ENCODE measurements around the gene SWAP70. TPM values are rescaled to one million over a fixed set of nuclear protein-coding genes. Genes with fewer than 3 reads are reported as not detected.

Gene SWAP70
- total and polyA plus RNA-seq, 2 donors (not counting 1 experiment from before 2014, with no cell fraction given) = 45.1 to 74.4 TPM

GRCh38 chr11:9629064-9629463, 34.8 kb upstream of the SWAP70 start:
- no peaks in the 10 kb centered on the region for H3K36me3 ChIP-seq (ENCODE audit: control insufficient read depth, insufficient read depth, low read length)
- H3K79me2 ChIP-seq (ENCODE audit: control insufficient read depth, insufficient read depth, low read length) = no peaks in the 10 kb centered on the region
- no peak overlapping the region for H3K4me2 ChIP-seq (ENCODE audit: extremely low read depth, insufficient read depth, low read length)
- H2AFZ ChIP-seq (ENCODE audit: low read length) = no peak overlapping the region
- H3K27ac ChIP-seq (ENCODE audit: insufficient read depth, low read length) = no peak overlapping the region
- no peaks in the 10 kb centered on the region for H3K9me3 ChIP-seq (ENCODE audit: control insufficient read depth, insufficient read depth, low read depth, low read length)
- no peak for TF ChIP-seq EZH2 (IDR thresholded peaks at IDR 0.05; ENCODE audit: low read length, missing control alignments)
- TF ChIP-seq, protein P1, sequence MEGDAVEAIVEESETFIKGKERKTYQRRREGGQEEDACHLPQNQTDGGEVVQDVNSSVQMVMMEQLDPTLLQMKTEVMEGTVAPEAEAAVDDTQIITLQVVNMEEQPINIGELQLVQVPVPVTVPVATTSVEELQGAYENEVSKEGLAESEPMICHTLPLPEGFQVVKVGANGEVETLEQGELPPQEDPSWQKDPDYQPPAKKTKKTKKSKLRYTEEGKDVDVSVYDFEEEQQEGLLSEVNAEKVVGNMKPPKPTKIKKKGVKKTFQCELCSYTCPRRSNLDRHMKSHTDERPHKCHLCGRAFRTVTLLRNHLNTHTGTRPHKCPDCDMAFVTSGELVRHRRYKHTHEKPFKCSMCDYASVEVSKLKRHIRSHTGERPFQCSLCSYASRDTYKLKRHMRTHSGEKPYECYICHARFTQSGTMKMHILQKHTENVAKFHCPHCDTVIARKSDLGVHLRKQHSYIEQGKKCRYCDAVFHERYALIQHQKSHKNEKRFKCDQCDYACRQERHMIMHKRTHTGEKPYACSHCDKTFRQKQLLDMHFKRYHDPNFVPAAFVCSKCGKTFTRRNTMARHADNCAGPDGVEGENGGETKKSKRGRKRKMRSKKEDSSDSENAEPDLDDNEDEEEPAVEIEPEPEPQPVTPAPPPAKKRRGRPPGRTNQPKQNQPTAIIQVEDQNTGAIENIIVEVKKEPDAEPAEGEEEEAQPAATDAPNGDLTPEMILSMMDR (conservative IDR thresholded peaks at IDR 0.05 in 1 of 2, IDR thresholded peaks at IDR 0.05 in 1 of 2; ENCODE audit: low read depth in 1 of 2, low read length in 2 of 2) = no peak
- H3K4me3 ChIP-seq (replicated peaks in 1 of 4; ENCODE audit: control extremely low read depth in 1 of 4, insufficient read depth in 1 of 4, low read depth in 3 of 4, low read length in 4 of 4) = no peak overlapping the region
- no peaks in the 10 kb centered on the region for H3K4me1 ChIP-seq (ENCODE audit: control insufficient read depth, extremely low read depth, insufficient read depth, low read length)
- no peak for DNase-seq (ENCODE audit: low read depth in 2 of 2)
- no peaks in the 10 kb centered on the region for H3K27me3 ChIP-seq (ENCODE audit: control insufficient read depth, insufficient read depth, low read length)
- H4K20me1 ChIP-seq (ENCODE audit: control insufficient read depth, extremely low read depth, insufficient read depth, low read length) = no peaks in the 10 kb centered on the region
- H3K9ac ChIP-seq (ENCODE audit: insufficient read depth, low read length) = no peak overlapping the region

DNA sequence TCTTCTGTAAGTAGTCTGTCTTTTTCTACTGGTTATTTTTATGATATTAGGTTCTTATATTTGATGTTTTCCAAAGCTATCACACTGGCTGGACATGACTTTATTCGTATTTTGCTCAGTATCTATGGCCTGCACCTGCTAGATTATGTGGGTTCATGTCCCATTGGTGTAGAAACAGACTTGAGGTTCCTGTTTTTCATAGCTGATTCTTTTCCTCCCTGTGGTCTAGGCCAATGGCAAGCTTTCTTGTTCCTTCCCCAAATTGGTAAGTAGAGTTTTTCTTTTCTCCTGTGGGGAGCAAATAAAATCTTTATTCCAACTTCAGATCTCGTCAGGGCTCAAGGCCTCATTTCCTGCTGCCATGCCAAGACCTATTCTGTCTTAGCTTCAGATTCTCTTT, 30.2 kb upstream of the SWAP70 start:
- H2AFZ ChIP-seq (ENCODE audit: low read length) = no peak overlapping the region
- no peak overlapping the region for H3K27ac ChIP-seq (ENCODE audit: insufficient read depth, low read length)
- no peaks in the 10 kb centered on the region for H3K9me3 ChIP-seq (ENCODE audit: control insufficient read depth, insufficient read depth, low read depth, low read length)
- H3K9ac ChIP-seq (ENCODE audit: insufficient read depth, low read length) = no peak overlapping the region
- no peaks in the 10 kb centered on the region for H3K36me3 ChIP-seq (ENCODE audit: control insufficient read depth, insufficient read depth, low read length)
- no peaks in the 10 kb centered on the region for H3K27me3 ChIP-seq (ENCODE audit: control insufficient read depth, insufficient read depth, low read length)
- TF ChIP-seq, protein P1 (conservative IDR thresholded peaks at IDR 0.05 in 1 of 2, IDR thresholded peaks at IDR 0.05 in 1 of 2; ENCODE audit: low read depth in 1 of 2, low read length in 2 of 2) = no peak
- no peak for TF ChIP-seq EZH2 (IDR thresholded peaks at IDR 0.05; ENCODE audit: low read length, missing control alignments)
- H3K4me1 ChIP-seq (ENCODE audit: control insufficient read depth, extremely low read depth, insufficient read depth, low read length) = no peaks in the 10 kb centered on the region
- no peak overlapping the region for H3K4me2 ChIP-seq (ENCODE audit: extremely low read depth, insufficient read depth, low read length)
- no peaks in the 10 kb centered on the region for H3K79me2 ChIP-seq (ENCODE audit: control insufficient read depth, insufficient read depth, low read length)
- DNase-seq (ENCODE audit: low read depth in 2 of 2) = no peak
- no peak overlapping the region for H3K4me3 ChIP-seq (replicated peaks in 1 of 4; ENCODE audit: control extremely low read depth in 1 of 4, insufficient read depth in 1 of 4, low read depth in 3 of 4, low read length in 4 of 4)
- no peaks in the 10 kb centered on the region for H4K20me1 ChIP-seq (ENCODE audit: control insufficient read depth, extremely low read depth, insufficient read depth, low read length)

DNA sequence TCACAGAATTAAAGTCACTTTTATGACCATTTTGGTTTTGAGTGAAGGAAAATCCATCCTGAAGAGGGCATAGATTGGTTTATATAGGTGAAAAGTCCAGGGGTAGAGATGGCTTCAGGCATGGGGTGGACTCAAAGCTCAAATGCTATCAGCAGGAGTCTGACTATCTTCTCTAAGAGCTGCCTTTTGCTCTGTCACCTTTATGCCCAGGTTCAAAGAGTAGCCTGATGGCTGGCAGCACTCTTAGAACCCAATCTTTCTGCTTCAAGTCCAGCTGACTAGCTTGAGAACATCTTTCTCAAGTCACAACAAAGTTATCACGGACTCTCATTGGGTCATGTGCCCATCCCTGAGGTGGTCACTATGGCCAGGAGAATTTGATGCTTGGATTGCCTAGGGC, 27.2 kb upstream of the SWAP70 start:
- Histone ChIP-seq H3K27ac (ENCODE audit: insufficient read depth, low read length) (no peak overlapping the region), H3K9me3 (ENCODE audit: control insufficient read depth, insufficient read depth, low read depth, low read length) (no peaks in the 10 kb centered on the region), H3K9ac (ENCODE audit: insufficient read depth, low read length) (no peak overlapping the region), H3K36me3 (ENCODE audit: control insufficient read depth, insufficient read depth, low read length) (no peaks in the 10 kb centered on the region), H3K27me3 (ENCODE audit: control insufficient read depth, insufficient read depth, low read length) (no peaks in the 10 kb centered on the region), H3K79me2 (ENCODE audit: control insufficient read depth, insufficient read depth, low read length) (no peaks in the 10 kb centered on the region), H3K4me2 (ENCODE audit: extremely low read depth, insufficient read depth, low read length) (no peak overlapping the region), H3K4me1 (ENCODE audit: control insufficient read depth, extremely low read depth, insufficient read depth, low read length) (no peaks in the 10 kb centered on the region), H2AFZ (ENCODE audit: low read length) (no peak overlapping the region), H3K4me3 (replicated peaks in 1 of 4; ENCODE audit: control extremely low read depth in 1 of 4, insufficient read depth in 1 of 4, low read depth in 3 of 4, low read length in 4 of 4) (no peak overlapping the region), H4K20me1 (ENCODE audit: control insufficient read depth, extremely low read depth, insufficient read depth, low read length) (no peaks in the 10 kb centered on the region)
- DNase-seq (ENCODE audit: low read depth in 2 of 2) = no peak
- TF ChIP-seq, protein P1 (conservative IDR thresholded peaks at IDR 0.05 in 1 of 2, IDR thresholded peaks at IDR 0.05 in 1 of 2; ENCODE audit: low read depth in 1 of 2, low read length in 2 of 2) = no peak
- TF ChIP-seq EZH2 (IDR thresholded peaks at IDR 0.05; ENCODE audit: low read length, missing control alignments) = no peak

Measured in fibroblast of lung (primary cell).